22Rv1 (cell line): ENCODE results near the gene HEPN1.

Experiments used
- H3K27ac ChIP-seq: fragments of 450-650 bp; 2 replicates; pipeline ENCODE4 v1.5.1; 2017
- ZFX ChIP-seq: fragments of 450-650 bp; IDR thresholded peaks from 2 replicates; pipeline ENCODE4 v1.6.1; 2017; ENCODE audit warnings: antibody characterized with exemption, borderline replicate concordance
- TF ChIP-seq, protein P1 (sequence below): fragments of 450-650 bp; IDR thresholded peaks from 2 replicates; pipeline ENCODE4 v1.5.1; 2017; ENCODE audit warnings: mild to moderate bottlenecking

Gene HEPN1

DNA sequence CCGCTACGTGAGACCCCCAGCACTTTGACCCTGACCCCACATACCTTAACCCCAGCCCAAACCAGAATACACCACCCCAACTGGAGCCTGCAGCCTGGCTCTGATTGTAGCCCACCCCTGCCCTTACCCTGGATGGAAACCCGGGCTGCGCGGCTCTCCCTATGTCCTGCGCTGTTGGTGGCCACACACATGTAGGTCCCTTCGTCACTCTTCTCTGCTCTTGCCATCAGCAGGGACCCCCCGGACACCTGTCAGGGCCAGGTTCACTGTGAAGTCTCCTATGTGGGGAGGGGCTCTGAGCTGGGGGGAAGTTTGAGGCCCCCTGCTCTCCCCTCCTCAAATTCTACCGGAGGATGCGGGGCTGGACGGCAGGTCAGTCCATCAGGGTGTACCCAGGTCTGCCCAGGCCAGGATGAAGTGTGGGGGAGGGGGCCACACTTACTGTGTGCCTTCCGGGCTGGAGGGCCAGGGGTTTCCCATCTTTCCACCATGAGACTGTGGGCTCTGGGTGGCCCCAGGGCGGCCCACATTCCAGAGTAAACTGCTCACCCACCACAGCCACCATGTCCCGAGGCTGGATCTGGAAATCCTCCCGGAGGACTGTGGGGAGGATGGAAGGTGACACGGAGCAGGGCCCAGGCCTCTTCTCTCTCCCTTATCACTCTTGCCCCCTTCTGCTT lies 22.8 kb upstream of the HEPN1 start:
- no peak overlapping the region for H3K27ac ChIP-seq
- TF ChIP-seq, protein P1, sequence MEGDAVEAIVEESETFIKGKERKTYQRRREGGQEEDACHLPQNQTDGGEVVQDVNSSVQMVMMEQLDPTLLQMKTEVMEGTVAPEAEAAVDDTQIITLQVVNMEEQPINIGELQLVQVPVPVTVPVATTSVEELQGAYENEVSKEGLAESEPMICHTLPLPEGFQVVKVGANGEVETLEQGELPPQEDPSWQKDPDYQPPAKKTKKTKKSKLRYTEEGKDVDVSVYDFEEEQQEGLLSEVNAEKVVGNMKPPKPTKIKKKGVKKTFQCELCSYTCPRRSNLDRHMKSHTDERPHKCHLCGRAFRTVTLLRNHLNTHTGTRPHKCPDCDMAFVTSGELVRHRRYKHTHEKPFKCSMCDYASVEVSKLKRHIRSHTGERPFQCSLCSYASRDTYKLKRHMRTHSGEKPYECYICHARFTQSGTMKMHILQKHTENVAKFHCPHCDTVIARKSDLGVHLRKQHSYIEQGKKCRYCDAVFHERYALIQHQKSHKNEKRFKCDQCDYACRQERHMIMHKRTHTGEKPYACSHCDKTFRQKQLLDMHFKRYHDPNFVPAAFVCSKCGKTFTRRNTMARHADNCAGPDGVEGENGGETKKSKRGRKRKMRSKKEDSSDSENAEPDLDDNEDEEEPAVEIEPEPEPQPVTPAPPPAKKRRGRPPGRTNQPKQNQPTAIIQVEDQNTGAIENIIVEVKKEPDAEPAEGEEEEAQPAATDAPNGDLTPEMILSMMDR: no peak

DNA sequence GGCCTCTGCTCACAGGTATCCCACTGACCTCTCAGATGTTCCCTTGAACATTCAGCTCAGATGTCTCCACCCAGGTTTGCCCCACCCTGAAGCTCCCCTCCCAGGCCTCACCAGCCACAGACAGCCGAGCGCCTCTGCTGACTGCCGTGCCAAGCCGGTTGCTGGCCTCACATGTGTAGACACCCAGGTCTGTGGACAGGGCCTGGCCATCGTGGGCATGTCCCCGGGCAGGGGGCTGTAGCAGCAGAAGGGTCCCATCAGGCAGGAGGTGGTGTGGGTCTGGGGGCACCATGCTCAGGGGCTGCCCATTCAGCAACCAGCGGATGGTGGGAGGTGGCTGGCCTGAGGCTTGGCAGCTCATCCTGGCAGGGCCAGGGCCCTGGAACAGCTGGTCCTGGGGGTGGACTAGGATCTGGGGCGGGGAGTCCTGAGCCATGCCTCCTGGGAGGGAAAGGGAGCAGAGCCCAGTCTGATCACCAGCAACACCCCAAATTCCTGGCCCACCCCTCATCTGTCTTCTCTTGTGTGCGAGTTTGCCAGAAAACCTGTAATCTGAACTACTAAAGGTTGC lies 22.1 kb upstream of the HEPN1 start:
- TF ChIP-seq ZFX: no peak
- TF ChIP-seq, protein P1: no peak
- H3K27ac ChIP-seq: no peak overlapping the region

DNA sequence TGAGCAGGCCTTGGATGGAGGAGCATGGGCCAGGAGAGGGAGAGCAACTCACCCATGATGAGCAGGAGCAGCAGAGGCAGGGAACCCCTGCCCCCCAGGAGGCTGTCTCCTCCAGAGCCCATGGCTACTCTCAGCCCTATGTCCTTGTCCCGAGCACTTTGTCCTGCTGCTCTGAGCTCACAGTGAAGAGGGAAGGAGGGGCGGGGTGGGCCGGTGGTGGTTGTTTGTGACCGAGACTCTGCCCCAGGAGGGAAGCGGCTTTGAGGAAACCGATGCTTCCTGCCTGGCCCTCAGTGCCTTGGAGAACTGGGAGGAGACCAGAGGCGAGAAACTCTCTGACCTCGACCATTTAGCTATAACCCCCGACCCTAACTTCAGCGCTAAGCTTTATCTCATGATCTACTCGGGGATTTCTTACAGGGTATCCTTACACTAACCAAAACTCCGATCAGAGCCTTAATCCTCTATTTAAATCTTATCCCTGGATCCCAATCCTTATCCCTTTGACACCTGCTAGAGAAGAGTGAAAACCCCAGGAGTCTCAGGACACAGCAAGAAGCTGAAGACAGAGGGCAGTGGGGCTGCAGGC lies 21.3 kb upstream of the HEPN1 start, which contains the start of gene ROBO4:
TSS of gene ROBO4 (minus strand) at position 192 of the 589 bp plus-strand sequence. CDS start at position 122, 70 bp downstream.
- no peak within 1 kb of the TSS for H3K27ac ChIP-seq
- TF ChIP-seq, protein P1: no peak
- TF ChIP-seq ZFX: no peak

DNA sequence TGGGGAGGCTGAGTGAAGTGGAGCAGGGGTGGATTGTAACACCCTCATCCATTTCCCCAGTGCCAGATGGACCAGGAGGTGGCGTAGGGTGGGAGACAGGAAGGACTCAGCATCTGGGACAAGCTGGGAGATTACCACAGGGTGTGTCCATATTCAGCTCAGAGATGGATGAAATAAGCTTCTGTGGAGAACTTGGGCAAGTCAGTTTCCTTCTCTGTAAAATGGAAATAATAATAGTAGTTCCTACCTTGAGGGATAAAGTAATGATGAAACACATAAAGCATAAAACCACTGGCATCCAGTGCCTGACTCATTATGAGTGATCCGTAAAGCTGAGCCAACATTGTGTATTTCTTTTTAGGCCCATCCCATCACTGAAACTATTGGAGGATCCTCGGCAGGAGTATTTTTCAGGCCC lies 20.8 kb upstream of the HEPN1 start:
- H3K27ac ChIP-seq: no peak overlapping the region
- no peak for TF ChIP-seq ZFX
- TF ChIP-seq, protein P1: no peak

DNA sequence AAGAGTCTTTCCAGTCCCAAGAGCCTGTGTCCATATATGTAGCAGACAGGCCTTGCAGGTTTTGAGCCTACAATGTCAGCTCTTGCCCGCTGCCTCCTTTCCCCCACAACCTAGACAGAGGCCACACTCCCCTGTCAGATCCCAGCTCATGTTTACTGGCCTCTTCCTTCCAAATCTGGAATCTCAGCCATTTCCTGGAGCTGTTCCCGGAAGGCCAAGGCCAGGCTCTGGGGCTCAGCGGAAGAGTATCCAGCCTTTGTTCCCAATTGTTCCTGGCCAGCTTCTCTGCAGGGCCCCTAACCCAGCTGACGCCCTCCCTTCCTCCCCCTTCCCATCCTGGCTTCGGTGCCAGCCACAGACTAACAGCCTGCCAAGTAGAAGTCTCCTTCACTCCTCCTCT lies 20.3 kb upstream of the HEPN1 start:
- H3K27ac ChIP-seq: no peak overlapping the region
- TF ChIP-seq ZFX: no peak
- TF ChIP-seq, protein P1: no peak

DNA sequence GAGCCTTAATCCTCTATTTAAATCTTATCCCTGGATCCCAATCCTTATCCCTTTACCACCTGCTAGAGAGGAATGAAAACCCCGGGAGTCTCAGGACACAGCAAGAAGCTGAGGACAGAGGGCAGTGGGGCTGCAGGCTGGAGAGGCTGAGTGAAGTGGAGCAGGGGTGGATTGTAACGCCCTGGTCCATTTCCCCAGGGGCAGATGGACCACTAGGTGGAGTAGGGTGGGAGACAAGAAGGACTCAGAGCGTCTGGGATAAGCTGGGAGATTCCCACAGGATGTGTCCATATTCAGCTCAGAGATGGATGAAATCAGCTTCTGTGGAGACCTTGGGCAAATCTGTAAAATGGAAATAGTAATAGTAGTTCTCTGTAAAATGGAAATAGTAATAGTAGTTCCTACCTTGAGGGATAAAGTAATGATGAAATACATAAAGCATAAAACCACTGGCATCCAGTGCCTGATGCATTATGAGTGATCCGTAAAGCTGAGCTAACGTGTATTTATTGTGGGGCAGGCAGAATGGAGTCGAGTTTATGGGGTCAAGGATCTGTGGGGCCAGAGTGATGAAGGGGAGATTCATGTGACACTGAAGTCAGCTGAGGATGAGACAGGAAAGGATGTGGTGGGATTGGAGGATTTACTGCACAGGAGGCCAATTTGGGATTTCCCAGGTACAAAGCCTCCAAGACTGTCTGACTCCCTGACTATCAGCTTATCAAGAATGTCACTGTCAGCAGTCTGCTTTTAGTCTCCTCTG lies 19.5 kb upstream of the HEPN1 start:
- no peak for TF ChIP-seq ZFX
- TF ChIP-seq, protein P1: no peak
- H3K27ac ChIP-seq: no peak overlapping the region

DNA sequence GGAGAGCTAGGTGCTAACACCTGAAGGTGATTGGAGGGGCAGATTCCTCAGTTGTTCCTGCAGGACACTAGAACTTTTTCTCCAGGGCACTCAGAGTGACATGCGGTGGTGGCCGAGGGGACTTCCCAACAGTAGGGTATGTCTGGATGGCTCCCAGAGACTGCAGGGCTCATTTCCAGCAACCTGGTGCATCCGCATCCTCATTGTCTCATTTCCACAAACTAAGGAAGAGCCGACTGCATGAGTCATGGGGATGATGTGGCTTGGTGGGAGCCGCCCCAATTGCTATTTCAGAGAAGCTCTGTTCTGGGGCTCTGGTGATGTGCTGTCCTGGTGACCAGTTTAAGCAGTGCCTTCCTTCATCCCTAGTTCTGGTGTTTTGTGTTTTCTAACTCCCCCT lies 18.6 kb upstream of the HEPN1 start:
- no peak overlapping the region for H3K27ac ChIP-seq
- TF ChIP-seq, protein P1: no peak
- TF ChIP-seq ZFX: no peak
